ENCODE measurements around the gene ERI3.

The ERI3 gene

DNA sequence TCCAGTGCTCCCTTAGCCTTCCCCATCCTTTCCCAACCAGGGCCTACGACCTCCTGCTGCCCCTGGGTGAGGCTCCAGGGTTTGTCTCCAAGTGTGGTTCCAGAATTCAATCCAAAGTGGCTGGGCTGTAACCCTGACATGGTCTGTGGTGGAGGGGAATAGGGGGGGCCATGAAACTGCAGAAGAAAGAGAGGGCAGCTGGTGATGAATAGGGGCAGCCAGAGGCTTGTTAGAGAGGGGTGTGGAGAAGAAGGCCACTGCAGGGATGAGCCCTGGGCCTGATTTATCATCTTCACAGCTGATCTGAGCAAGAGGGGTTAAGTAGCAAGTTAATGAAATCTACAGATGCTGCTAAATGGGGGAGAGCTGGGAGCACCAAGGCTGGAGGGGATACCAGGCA, 12.9 kb upstream of the ERI3 start:
- Histone ChIP-seq H3K27ac (no peak overlapping the region), H3K9me3 (no peaks in the 10 kb centered on the region)
- TF ChIP-seq, protein P1, sequence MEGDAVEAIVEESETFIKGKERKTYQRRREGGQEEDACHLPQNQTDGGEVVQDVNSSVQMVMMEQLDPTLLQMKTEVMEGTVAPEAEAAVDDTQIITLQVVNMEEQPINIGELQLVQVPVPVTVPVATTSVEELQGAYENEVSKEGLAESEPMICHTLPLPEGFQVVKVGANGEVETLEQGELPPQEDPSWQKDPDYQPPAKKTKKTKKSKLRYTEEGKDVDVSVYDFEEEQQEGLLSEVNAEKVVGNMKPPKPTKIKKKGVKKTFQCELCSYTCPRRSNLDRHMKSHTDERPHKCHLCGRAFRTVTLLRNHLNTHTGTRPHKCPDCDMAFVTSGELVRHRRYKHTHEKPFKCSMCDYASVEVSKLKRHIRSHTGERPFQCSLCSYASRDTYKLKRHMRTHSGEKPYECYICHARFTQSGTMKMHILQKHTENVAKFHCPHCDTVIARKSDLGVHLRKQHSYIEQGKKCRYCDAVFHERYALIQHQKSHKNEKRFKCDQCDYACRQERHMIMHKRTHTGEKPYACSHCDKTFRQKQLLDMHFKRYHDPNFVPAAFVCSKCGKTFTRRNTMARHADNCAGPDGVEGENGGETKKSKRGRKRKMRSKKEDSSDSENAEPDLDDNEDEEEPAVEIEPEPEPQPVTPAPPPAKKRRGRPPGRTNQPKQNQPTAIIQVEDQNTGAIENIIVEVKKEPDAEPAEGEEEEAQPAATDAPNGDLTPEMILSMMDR (IDR thresholded peaks at IDR 0.05), result no peak

DNA sequence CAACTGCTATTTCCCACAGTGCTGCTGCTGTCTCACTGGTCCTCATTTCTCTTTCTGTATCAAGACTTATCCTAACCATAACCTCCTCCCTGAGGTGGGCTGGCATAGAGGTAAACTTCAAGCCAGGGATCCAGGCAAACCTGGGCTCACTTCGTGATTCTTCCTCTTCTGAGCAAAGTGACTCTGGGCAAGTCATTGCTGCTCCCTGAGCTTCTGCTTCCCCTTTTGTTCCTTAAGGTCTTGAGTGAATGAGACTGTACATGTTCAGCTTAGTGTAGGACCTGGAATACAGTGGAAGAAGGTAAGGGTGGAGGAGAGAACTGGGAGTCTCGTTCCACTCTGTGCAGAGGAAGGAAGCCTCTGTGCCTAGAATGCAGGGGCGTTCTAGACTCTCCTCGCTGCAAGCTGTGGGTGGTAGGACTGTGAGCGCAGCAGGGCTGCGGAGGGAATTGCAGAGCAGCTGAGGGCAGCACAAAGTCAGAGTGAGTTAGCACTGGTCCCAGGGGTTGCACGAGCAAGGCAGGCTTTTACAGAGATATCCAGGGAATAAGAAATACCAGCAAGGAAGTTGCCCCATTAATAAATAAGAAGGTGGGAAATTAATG, 11.4 kb upstream of the ERI3 start:
- H3K27me3 ChIP-seq, result no peaks in the 10 kb centered on the region
- H3K36me3 ChIP-seq, result no peaks in the 10 kb centered on the region
- TF ChIP-seq, protein P1 (IDR thresholded peaks at IDR 0.05), result no peak
- H3K27ac ChIP-seq, result no peak overlapping the region
- no peak overlapping the region for H3K4me3 ChIP-seq (ENCODE audit: low read depth in 1 of 2, low read length in 1 of 2)
- H3K9me3 ChIP-seq, result no peaks in the 10 kb centered on the region
- H3K4me1 ChIP-seq (ENCODE audit: control insufficient read depth in 1 of 2, insufficient read depth in 1 of 2, low read depth in 1 of 2, low read length in 1 of 2), result no peaks in the 10 kb centered on the region

More for the DNA sequence above, 12.9 kb upstream of the ERI3 start:
- Histone ChIP-seq H3K4me3 (ENCODE audit: low read depth in 1 of 2, low read length in 1 of 2) (no peak overlapping the region), H3K4me1 (ENCODE audit: control insufficient read depth in 1 of 2, insufficient read depth in 1 of 2, low read depth in 1 of 2, low read length in 1 of 2) (no peaks in the 10 kb centered on the region), H3K36me3 (no peaks in the 10 kb centered on the region), H3K27me3 (no peaks in the 10 kb centered on the region)

DNA sequence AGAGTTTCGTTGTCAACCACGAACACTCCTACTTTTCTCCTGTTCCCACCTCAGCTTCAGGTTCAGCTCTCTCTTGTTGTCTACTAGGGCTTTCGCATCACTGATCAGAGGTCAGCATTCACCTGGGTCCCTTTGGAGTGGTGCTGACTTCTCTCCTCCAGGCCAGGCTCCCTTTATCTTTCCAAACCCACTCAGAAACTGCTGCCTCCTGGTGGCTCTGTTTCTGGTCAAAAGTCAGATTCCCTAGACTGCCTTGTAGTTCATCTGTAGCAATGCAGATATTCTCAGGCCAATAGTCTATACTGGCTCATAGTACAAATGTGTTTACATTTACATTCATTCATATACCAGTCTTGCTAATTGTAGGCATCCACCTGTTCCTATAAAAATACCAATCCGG, 6.4 kb upstream of the ERI3 start:
- H3K4me1 ChIP-seq (ENCODE audit: control insufficient read depth in 1 of 2, insufficient read depth in 1 of 2, low read depth in 1 of 2, low read length in 1 of 2), result no peaks in the 10 kb centered on the region
- no peak overlapping the region for H3K4me3 ChIP-seq (ENCODE audit: low read depth in 1 of 2, low read length in 1 of 2)
- TF ChIP-seq, protein P1 (IDR thresholded peaks at IDR 0.05), result no peak
- H3K9me3 ChIP-seq, result no peaks in the 10 kb centered on the region
- no peaks in the 10 kb centered on the region for H3K36me3 ChIP-seq
- no peaks in the 10 kb centered on the region for H3K27me3 ChIP-seq
- no peak overlapping the region for H3K27ac ChIP-seq

DNA sequence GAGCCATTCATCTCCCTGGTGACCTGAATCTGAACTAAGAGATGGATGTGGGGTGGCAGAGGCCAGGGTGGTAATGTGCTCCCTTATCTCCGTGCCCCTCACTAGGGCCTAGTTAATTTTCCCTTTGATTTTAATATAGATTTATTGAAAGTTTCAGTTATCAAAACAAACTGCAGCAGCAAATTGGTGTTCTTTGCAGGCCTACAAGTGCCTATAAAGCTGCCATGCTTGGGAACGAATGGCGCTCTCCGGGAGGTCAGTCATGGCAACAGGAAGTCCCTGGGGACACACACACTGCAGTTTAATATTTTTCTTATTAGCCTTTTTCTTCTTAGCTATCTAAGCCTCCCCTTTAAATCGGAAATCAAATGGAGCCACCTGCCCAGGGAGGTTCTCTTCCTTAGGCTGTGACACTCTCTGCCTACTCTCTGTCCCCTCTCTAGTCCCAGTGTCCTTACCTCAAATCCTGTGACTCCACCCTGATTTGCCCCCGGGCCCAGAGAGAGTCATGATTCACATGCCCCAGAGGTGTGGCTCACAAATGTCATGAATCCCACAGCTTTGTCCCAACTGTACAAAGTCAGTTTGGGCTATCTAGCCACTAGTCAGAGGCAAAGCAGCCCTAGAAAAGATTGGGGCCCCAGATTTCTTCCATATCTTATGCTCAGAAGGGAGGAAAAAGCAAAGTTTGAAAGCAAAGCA, 4.3 kb upstream of the ERI3 start:
- Histone ChIP-seq H3K9me3 (no peaks in the 10 kb centered on the region), H3K27ac (no peak overlapping the region), H3K4me1 (ENCODE audit: control insufficient read depth in 1 of 2, insufficient read depth in 1 of 2, low read depth in 1 of 2, low read length in 1 of 2) (peaks cover 6 to 8% of the 10 kb centered on the region in 2 experiments), H3K4me3 (ENCODE audit: low read depth in 1 of 2, low read length in 1 of 2) (no peak overlapping the region), H3K27me3 (no peaks in the 10 kb centered on the region), H3K36me3 (no peaks in the 10 kb centered on the region)
- TF ChIP-seq, protein P1 (IDR thresholded peaks at IDR 0.05), result no peak

DNA sequence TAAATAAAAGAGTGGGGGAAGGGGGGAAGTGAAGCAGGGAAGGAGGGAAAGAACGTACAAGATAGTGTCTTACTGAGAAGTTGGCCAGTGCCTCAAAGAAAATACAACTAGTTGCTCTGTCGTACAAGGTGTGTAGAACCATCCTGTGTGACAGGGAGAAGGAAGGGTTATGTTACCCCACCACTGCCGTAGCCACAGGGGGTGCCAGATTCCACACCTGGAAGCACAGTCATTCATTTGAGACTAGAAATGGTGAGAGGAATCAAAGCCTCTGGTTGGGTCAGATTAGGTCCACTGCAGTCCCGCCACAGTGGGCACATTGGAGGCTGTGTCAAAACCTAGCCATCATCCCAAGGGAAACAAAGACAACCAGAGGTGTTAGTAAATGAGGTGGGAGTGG, 2.7 kb upstream of the ERI3 start:
- Histone ChIP-seq H3K27me3 (no peaks in the 10 kb centered on the region), H3K4me3 (ENCODE audit: low read depth in 1 of 2, low read length in 1 of 2) (no peak overlapping the region), H3K9me3 (no peaks in the 10 kb centered on the region), H3K4me1 (ENCODE audit: control insufficient read depth in 1 of 2, insufficient read depth in 1 of 2, low read depth in 1 of 2, low read length in 1 of 2) (peaks cover 9% of the 10 kb centered on the region in 2 experiments), H3K36me3 (no peaks in the 10 kb centered on the region), H3K27ac (no peak overlapping the region)
- TF ChIP-seq, protein P1 (IDR thresholded peaks at IDR 0.05), result no peak
